Keratinocyte (primary cell): Measurements from ENCODE around the gene LARGE1. TPM values are rescaled to one million over a fixed set of nuclear protein-coding genes. Genes with fewer than 3 reads are reported as not detected.

ENCODE experiments used
- DNase-seq: peaks from one replicate; pipeline ENCODE4 v3.0.0-alpha.2; 2011; ENCODE audit warnings: low read depth, missing footprints, low spot score
- FAIRE-seq: peaks from 2 replicates; lab custom pipeline; 2011; peaks lifted over from hg19 to GRCh38; lab: Jason Lieb, UNC
- H2AFZ ChIP-seq: 2 replicates; pipeline ENCODE4 v1.6.0; 2012; ENCODE audit warnings: low read length, control low read depth, inconsistent platforms; ENCODE audit not compliant: control insufficient read depth
- H3K27ac ChIP-seq: 2 replicates; pipeline ENCODE4 v1.5.1; 2011; ENCODE audit warnings: low read length; ENCODE audit not compliant: control insufficient read depth, insufficient read depth
- H3K27me3 ChIP-seq: 3 replicates; pipeline ENCODE4 v1.6.0; 2011; ENCODE audit warnings: low read length; ENCODE audit not compliant: control insufficient read depth, insufficient read depth; ENCODE audit errors: extremely low read depth
- H3K36me3 ChIP-seq, 2 experiments: 2 replicates in 1 of 2; 3 replicates in 1 of 2; pipeline ENCODE4 v1.5.1; 2011; ENCODE audit warnings: low read length in 2 of 2, mild to moderate bottlenecking in 1 of 2; ENCODE audit not compliant: control insufficient read depth in 2 of 2, insufficient read depth in 2 of 2; ENCODE audit errors: extremely low read depth in 1 of 2
- H3K4me1 ChIP-seq: 3 replicates; pipeline ENCODE4 v1.5.1; 2011; ENCODE audit warnings: low read length; ENCODE audit not compliant: control insufficient read depth, insufficient read depth; ENCODE audit errors: extremely low read depth
- H3K4me2 ChIP-seq: 3 replicates; pipeline ENCODE4 v1.6.0; 2011; ENCODE audit warnings: low read depth, low read length; ENCODE audit not compliant: control insufficient read depth, insufficient read depth; ENCODE audit errors: extremely low read depth
- H3K4me3 ChIP-seq, 3 experiments: fragments of 200-600 bp in 1 of 3; sonication (generic) in 1 of 3; 2 replicates in 2 of 3; 3 replicates in 1 of 3; pipeline ENCODE4 v1.5.1; 2011 to 2016; ENCODE audit warnings: low read length in 3 of 3, mild to moderate bottlenecking in 3 of 3, control low read depth in 2 of 3, inconsistent platforms in 1 of 3, low read depth in 1 of 3, mixed read lengths in 1 of 3, mixed run types in 1 of 3, moderate library complexity in 1 of 3; ENCODE audit not compliant: control insufficient read depth in 2 of 3, insufficient read depth in 2 of 3; ENCODE audit errors: extremely low read depth in 1 of 3
- H3K79me2 ChIP-seq: 2 replicates; pipeline ENCODE4 v1.6.0; 2012; ENCODE audit warnings: low read length; ENCODE audit not compliant: control insufficient read depth, insufficient read depth
- H3K9ac ChIP-seq: 3 replicates; pipeline ENCODE4 v1.6.0; 2011; ENCODE audit warnings: low read length; ENCODE audit not compliant: control insufficient read depth, insufficient read depth; ENCODE audit errors: extremely low read depth
- H3K9me1 ChIP-seq: 3 replicates; pipeline ENCODE4 v1.6.0; 2011; ENCODE audit warnings: low read length; ENCODE audit not compliant: control insufficient read depth, insufficient read depth; ENCODE audit errors: extremely low read depth
- H3K9me3 ChIP-seq: 2 replicates; pipeline ENCODE4 v1.5.1; 2012; ENCODE audit warnings: low read depth, low read length; ENCODE audit not compliant: control insufficient read depth
- H4K20me1 ChIP-seq: 3 replicates; pipeline ENCODE4 v1.6.0; 2011; ENCODE audit warnings: low read length; ENCODE audit not compliant: control insufficient read depth, insufficient read depth; ENCODE audit errors: extremely low read depth
- CTCF ChIP-seq, 3 experiments: IDR thresholded peaks in 1 of 3; conservative IDR thresholded peaks in 1 of 3; optimal IDR thresholded peaks in 1 of 3; 2 replicates in 2 of 3; 3 replicates in 1 of 3; pipeline versions ENCODE3 to v1.5.1; 2011; ENCODE audit warnings: low read length in 3 of 3, mild to moderate bottlenecking in 3 of 3, moderate library complexity in 2 of 3, control low read depth in 1 of 3, inconsistent platforms in 1 of 3; ENCODE audit not compliant: insufficient read depth in 2 of 3; ENCODE audit errors: extremely low read depth in 1 of 3
- EZH2 ChIP-seq: IDR thresholded peaks from one replicate; pipeline ENCODE4 v1.6.1; 2012; ENCODE audit warnings: inconsistent platforms, mild to moderate bottlenecking, low read length, moderate library complexity
- dilution Hi-C: fragments of 300-500 bp; cut with MboI; formaldehyde crosslinking; loops from one replicate; pipeline ENCODE4 v1.7.0; 2020; ENCODE audit warnings: low sequenced_read_pairs; ENCODE audit not compliant: extremely low pct_ligation_motif_present
- polyA plus RNA-seq, 5 experiments: library from polyadenylated mRNA; depleted of rRNA in 3 of 5; stranded (reverse) in 3 of 5; stranded (forward) in 1 of 5; unstranded in 1 of 5; fragments of >200 nt; gene quantifications; 1 replicate in 1 of 5; 2 replicates in 3 of 5; 3 replicates in 1 of 5; pipeline versions ENCODE4 v1.2.1 to v1.2.3, GENCODE V29; 2011 to 2012; ENCODE audit warnings: missing spikeins in 2 of 5, low read depth in 1 of 5, low replicate concordance in 1 of 5

LARGE1 gene
- polyA plus RNA-seq, 1 donor (not counting 4 experiments of a cell fraction or from before 2014, with no cell fraction given) = 4.5 TPM

GRCh38 chr22:33459137-33459536 lies 461.1 kb downstream of the LARGE1 start:
- Histone ChIP-seq H3K79me2 (no peaks in the 10 kb centered on the region), H3K4me3 (no peak overlapping the region), H3K9me3 (no peaks in the 10 kb centered on the region), H4K20me1 (no peaks in the 10 kb centered on the region), H2AFZ (no peak overlapping the region), H3K36me3 (no peaks in the 10 kb centered on the region), H3K27me3 (no peaks in the 10 kb centered on the region), H3K4me2 (no peak overlapping the region), H3K9ac (no peak overlapping the region), H3K27ac (no peak overlapping the region), H3K4me1 (no peaks in the 10 kb centered on the region), H3K9me1 (no peaks in the 10 kb centered on the region)
- DNase-seq = no peak
- no peak for FAIRE-seq
- dilution Hi-C loops = no loop called here
- TF ChIP-seq CTCF (optimal IDR thresholded peaks at IDR 0.05 in 1 of 3, IDR thresholded peaks at IDR 0.05 in 1 of 3, conservative IDR thresholded peaks at IDR 0.05 in 1 of 3; ENCODE audit: extremely low read depth in 1 of 3, insufficient read depth in 2 of 3, low read length in 3 of 3) = no peak
- no peak for TF ChIP-seq EZH2

- TF ChIP-seq CTCF (optimal IDR thresholded peaks at IDR 0.05 in 1 of 3, IDR thresholded peaks at IDR 0.05 in 1 of 3, conservative IDR thresholded peaks at IDR 0.05 in 1 of 3; ENCODE audit: extremely low read depth in 1 of 3, insufficient read depth in 2 of 3, low read length in 3 of 3) (no peak), EZH2 (no peak)
- FAIRE-seq = no peak
- Histone ChIP-seq H3K36me3 (no peaks in the 10 kb centered on the region), H3K4me2 (no peak overlapping the region), H3K4me3 (no peak overlapping the region), H3K79me2 (no peaks in the 10 kb centered on the region), H3K9ac (no peak overlapping the region), H3K4me1 (no peaks in the 10 kb centered on the region), H3K27me3 (no peaks in the 10 kb centered on the region), H4K20me1 (no peaks in the 10 kb centered on the region), H3K9me1 (no peaks in the 10 kb centered on the region), H3K9me3 (no peaks in the 10 kb centered on the region), H2AFZ (no peak overlapping the region), H3K27ac (no peak overlapping the region)
- dilution Hi-C loops = no loop called here
- DNase-seq = no peak
Observed at GRCh38 chr22:33456511-33456910, 463.8 kb downstream of the LARGE1 start.
